Suppressor macrophage (primary cell): Measurements from ENCODE around the gene C1QL3.

Experiments
- DNase-seq, 4 experiments: peaks; one replicate each; pipeline ENCODE4 v3.0.0-alpha.2; 2020 to 2022
- total RNA-seq, 17 experiments: gene quantifications; one replicate each; lab custom pipeline; 2026; ENCODE audit warnings: mixed read lengths in 6 of 17, inconsistent platforms in 3 of 17; lab: John Stamatoyannopoulos, UW

C1QL3 gene
- total RNA-seq = 0 to 0.99 (median 0) reads per million in 17 experiments

GRCh38 chr10:16521311-16522016 lies at the start of gene C1QL3:
Gene C1QL3 (minus strand): TSS chr10:16521879. CDS start chr10:16521065, 814 bp downstream.
- peak in 3 of 4 experiments; percentile 5 to 30 (median 15) for DNase-seq

GRCh38 chr10:16570731-16571130 lies 49.1 kb upstream of the C1QL3 start:
- DNase-seq = no peak

- DNase-seq = peak in 1 of 4 experiments; percentile 4
These were observed 44.6 kb upstream of the C1QL3 start for GRCh38 chr10:16566202-16566805.

- DNase-seq = no peak
These were observed 43.9 kb upstream of the C1QL3 start for GRCh38 chr10:16565604-16566003.

GRCh38 chr10:16562891-16563290 lies 41.2 kb upstream of the C1QL3 start:
- DNase-seq = no peak

- no peak for DNase-seq
These were observed 37.6 kb upstream of the C1QL3 start for GRCh38 chr10:16559236-16559773.

GRCh38 chr10:16547973-16548372 lies 26.3 kb upstream of the C1QL3 start:
- DNase-seq = no peak

- DNase-seq = peak; percentile 7 to 50 (median 37)
These were observed 23.5 kb upstream of the C1QL3 start for GRCh38 chr10:16545116-16545736.

GRCh38 chr10:16544591-16544990 lies 22.9 kb upstream of the C1QL3 start:
- no peak for DNase-seq

- DNase-seq = no peak
These were observed 22.4 kb upstream of the C1QL3 start for GRCh38 chr10:16544099-16544498.

GRCh38 chr10:16536155-16536554 lies 14.5 kb upstream of the C1QL3 start:
- no peak for DNase-seq

GRCh38 chr10:16529853-16530252 lies 8.2 kb upstream of the C1QL3 start:
- DNase-seq = no peak

- DNase-seq = no peak
These were observed 5.8 kb upstream of the C1QL3 start for GRCh38 chr10:16527452-16527851.

GRCh38 chr10:16520900-16521299 lies 779 bp downstream of the C1QL3 start:
- DNase-seq = peak; percentile 6 to 46 (median 16)

- DNase-seq = peak in 1 of 4 experiments; percentile 18
These were observed 1.5 kb downstream of the C1QL3 start for GRCh38 chr10:16519908-16520861.

GRCh38 chr10:16519250-16519907 lies 2.3 kb downstream of the C1QL3 start:
- no peak for DNase-seq

GRCh38 chr10:16518822-16519221 lies 2.9 kb downstream of the C1QL3 start:
- DNase-seq = no peak

GRCh38 chr10:16510843-16511242 lies 10.8 kb downstream of the C1QL3 start:
- DNase-seq = no peak

GRCh38 chr10:16509996-16510395 lies 11.7 kb downstream of the C1QL3 start:
- DNase-seq = no peak

- no peak for DNase-seq
These were observed 16.5 kb downstream of the C1QL3 start for GRCh38 chr10:16505161-16505560.

GRCh38 chr10:16497911-16498310 lies 23.8 kb downstream of the C1QL3 start:
- DNase-seq = no peak
